Activated naive CD4-positive, alpha-beta T cell treated with anti-CD3 and anti-CD28 coated beads for 36 hours (primary cell): ENCODE data around the gene FGFR1OP2. TPM values are rescaled to one million over a fixed set of nuclear protein-coding genes. Genes with fewer than 3 reads are reported as not detected.
"Not testable (repeated sequence)": the region's sequence is repeated elsewhere in the genome, so short reads cannot be mapped to it uniquely, and the experiment has no call there.

ENCODE experiments used
- CTCF ChIA-PET: fragments of 350-600 bp; sonication (Branson Sonifier 250); formaldehyde crosslinking; loops from one replicate; lab custom pipeline; 2021; ENCODE audit warnings: antibody characterized with exemption; lab: Charles Lee
- DNase-seq: peaks from one replicate; pipeline ENCODE4 v3.0.0-alpha.2; 2020
- H3K27ac Mint-ChIP-seq: one replicate; pipeline ENCODE4 v1.8.0; 2021; ENCODE audit warnings: mild to moderate bottlenecking, mixed read lengths
- H3K27me3 Mint-ChIP-seq: one replicate; pipeline ENCODE4 v1.8.0; 2021; ENCODE audit warnings: low read depth, mixed read lengths
- H3K36me3 Mint-ChIP-seq: one replicate; pipeline ENCODE4 v1.8.0; 2021; ENCODE audit warnings: low read depth, mixed read lengths
- H3K4me1 Mint-ChIP-seq: one replicate; pipeline ENCODE4 v1.8.0; 2021; ENCODE audit warnings: low read depth, mixed read lengths
- H3K4me3 Mint-ChIP-seq: one replicate; pipeline ENCODE4 v1.8.0; 2021; ENCODE audit warnings: mild to moderate bottlenecking, moderate library complexity, mixed read lengths
- H3K9me3 Mint-ChIP-seq: one replicate; pipeline ENCODE4 v1.8.0; 2021; ENCODE audit warnings: mixed read lengths
- intact Hi-C: fragments of 100-400 bp; cut with micrococcal nuclease; formaldehyde crosslinking; loops from one replicate; pipeline ENCODE4 v1.15.1; 2023
- total RNA-seq, 2 experiments: library from RNA; stranded (reverse); gene quantifications; one replicate each; pipeline ENCODE4 v1.2.3, GENCODE V29; 2021

The FGFR1OP2 gene
- total RNA-seq, 2 experiments from 2014 or later = 37.0 to 38.4 TPM

GRCh38 chr12:26954027-26954426, 15.8 kb downstream of the FGFR1OP2 start:
- no peak for DNase-seq
- no peak overlapping the region for H3K27ac Mint-ChIP-seq
- peaks cover 38% of the 10 kb centered on the region for H3K4me1 Mint-ChIP-seq
- no peaks in the 10 kb centered on the region for H3K9me3 Mint-ChIP-seq
- intact Hi-C loops = no loop called here
- H3K4me3 Mint-ChIP-seq = no peak overlapping the region
- CTCF ChIA-PET = no interaction called here
- peaks cover 22% of the 10 kb centered on the region for H3K36me3 Mint-ChIP-seq
- H3K27me3 Mint-ChIP-seq = no peaks in the 10 kb centered on the region

GRCh38 chr12:26961391-26961790, 23.1 kb downstream of the FGFR1OP2 start:
- H3K36me3 Mint-ChIP-seq = peaks cover 22% of the 10 kb centered on the region
- DNase-seq, H3K9me3 Mint-ChIP-seq, intact Hi-C loops, CTCF ChIA-PET, H3K4me1 Mint-ChIP-seq, H3K4me3 Mint-ChIP-seq, H3K27ac Mint-ChIP-seq, H3K27me3 Mint-ChIP-seq: not testable (repeated sequence)

GRCh38 chr12:26961803-26962202, 23.5 kb downstream of the FGFR1OP2 start:
- H3K4me3 Mint-ChIP-seq = no peak overlapping the region
- H3K27ac Mint-ChIP-seq = no peak overlapping the region
- DNase-seq = no peak
- no peaks in the 10 kb centered on the region for H3K4me1 Mint-ChIP-seq
- peaks cover 19% of the 10 kb centered on the region for H3K36me3 Mint-ChIP-seq
- intact Hi-C loops = no loop called here
- CTCF ChIA-PET = no interaction called here
- no peaks in the 10 kb centered on the region for H3K9me3 Mint-ChIP-seq
- H3K27me3 Mint-ChIP-seq = no peaks in the 10 kb centered on the region

- H3K36me3 Mint-ChIP-seq = peaks cover 18% of the 10 kb centered on the region
- DNase-seq = no peak
- no peaks in the 10 kb centered on the region for H3K27me3 Mint-ChIP-seq
- intact Hi-C loops = no loop called here
- CTCF ChIA-PET = no interaction called here
- H3K9me3 Mint-ChIP-seq = no peaks in the 10 kb centered on the region
- H3K27ac Mint-ChIP-seq = no peak overlapping the region
- H3K4me3 Mint-ChIP-seq = no peak overlapping the region
- H3K4me1 Mint-ChIP-seq = no peaks in the 10 kb centered on the region
Measured at GRCh38 chr12:26963413-26963812, 25.1 kb downstream of the FGFR1OP2 start.

GRCh38 chr12:26966842-26967241, 28.6 kb downstream of the FGFR1OP2 start:
- no peaks in the 10 kb centered on the region for H3K9me3 Mint-ChIP-seq
- intact Hi-C loops = no loop called here
- peaks cover 25% of the 10 kb centered on the region for H3K36me3 Mint-ChIP-seq
- CTCF ChIA-PET = no interaction called here
- DNase-seq = no peak
- H3K27ac Mint-ChIP-seq = no peak overlapping the region
- peaks cover 6% of the 10 kb centered on the region for H3K4me1 Mint-ChIP-seq
- no peak overlapping the region for H3K4me3 Mint-ChIP-seq
- H3K27me3 Mint-ChIP-seq = no peaks in the 10 kb centered on the region

- Mint-ChIP-seq H3K27me3 (no peaks in the 10 kb centered on the region), H3K36me3 (peaks cover 27% of the 10 kb centered on the region), H3K4me1 (peaks cover 9% of the 10 kb centered on the region), H3K27ac (no peak overlapping the region), H3K4me3 (no peak overlapping the region), H3K9me3 (no peaks in the 10 kb centered on the region)
- intact Hi-C loops = no loop called here
- DNase-seq = no peak
- CTCF ChIA-PET = interaction anchor here (1.5 kb wide), 1 partner anchor 46 kb away, joined by 3 read pairs; no protein-coding TSS in a partner anchor
Measured at GRCh38 chr12:26970136-26970535, 31.9 kb downstream of the FGFR1OP2 start.

GRCh38 chr12:26971963-26972362, 33.7 kb downstream of the FGFR1OP2 start:
- H3K4me3 Mint-ChIP-seq = no peak overlapping the region
- CTCF ChIA-PET = interaction anchor here (0.7 to 1.6 kb wide), 4 partner anchors 10 to 334 kb away, joined by 3 to 11 read pairs (median 5); partner anchors contain the start of gene TM7SF3
- H3K27ac Mint-ChIP-seq = no peak overlapping the region
- H3K27me3 Mint-ChIP-seq = no peaks in the 10 kb centered on the region
- peak; percentile 92 for DNase-seq
- no peaks in the 10 kb centered on the region for H3K9me3 Mint-ChIP-seq
- peaks cover 25% of the 10 kb centered on the region for H3K36me3 Mint-ChIP-seq
- intact Hi-C loops = loop anchor here (1.0 kb wide), 7 partner anchors 34 to 359 kb away; partner anchors contain the start of genes FGFR1OP2, ITPR2, STK38L and TM7SF3
- H3K4me1 Mint-ChIP-seq = peaks cover 9% of the 10 kb centered on the region

GRCh38 chr12:26976687-26977086, 38.4 kb downstream of the FGFR1OP2 start:
- intact Hi-C loops = no loop called here
- peaks cover 4% of the 10 kb centered on the region for H3K4me1 Mint-ChIP-seq
- no peak overlapping the region for H3K27ac Mint-ChIP-seq
- H3K9me3 Mint-ChIP-seq = no peaks in the 10 kb centered on the region
- peaks cover 16% of the 10 kb centered on the region for H3K36me3 Mint-ChIP-seq
- CTCF ChIA-PET = interaction anchor here (1.6 kb wide), 1 partner anchor 20 kb away, joined by 4 read pairs; no protein-coding TSS in a partner anchor
- no peaks in the 10 kb centered on the region for H3K27me3 Mint-ChIP-seq
- no peak for DNase-seq
- H3K4me3 Mint-ChIP-seq = no peak overlapping the region

GRCh38 chr12:26978801-26979200, 40.5 kb downstream of the FGFR1OP2 start:
- intact Hi-C loops = no loop called here
- Mint-ChIP-seq H3K27ac (no peak overlapping the region), H3K36me3 (peaks cover 24% of the 10 kb centered on the region), H3K4me1 (no peaks in the 10 kb centered on the region), H3K9me3 (no peaks in the 10 kb centered on the region), H3K27me3 (no peaks in the 10 kb centered on the region), H3K4me3 (no peak overlapping the region)
- CTCF ChIA-PET = interaction anchor here (0.6 to 1.2 kb wide), 3 partner anchors 36 to 882 kb away, joined by 3 to 5 read pairs (median 3); partner anchors contain the start of gene TM7SF3
- DNase-seq = no peak

- H3K4me1 Mint-ChIP-seq = no peaks in the 10 kb centered on the region
- H3K4me3 Mint-ChIP-seq = no peak overlapping the region
- H3K9me3 Mint-ChIP-seq = no peaks in the 10 kb centered on the region
- DNase-seq = no peak
- peaks cover 21% of the 10 kb centered on the region for H3K36me3 Mint-ChIP-seq
- H3K27me3 Mint-ChIP-seq = no peaks in the 10 kb centered on the region
- H3K27ac Mint-ChIP-seq = no peak overlapping the region
- CTCF ChIA-PET = no interaction called here
- intact Hi-C loops = no loop called here
Measured at GRCh38 chr12:26979733-26980132, 41.5 kb downstream of the FGFR1OP2 start.

GRCh38 chr12:26982866-26983265, 44.6 kb downstream of the FGFR1OP2 start:
- no peak overlapping the region for H3K27ac Mint-ChIP-seq
- H3K9me3 Mint-ChIP-seq = no peaks in the 10 kb centered on the region
- peaks cover 36% of the 10 kb centered on the region for H3K36me3 Mint-ChIP-seq
- H3K27me3 Mint-ChIP-seq = no peaks in the 10 kb centered on the region
- no peak overlapping the region for H3K4me3 Mint-ChIP-seq
- no peaks in the 10 kb centered on the region for H3K4me1 Mint-ChIP-seq
- intact Hi-C loops = no loop called here
- DNase-seq = no peak
- CTCF ChIA-PET = interaction anchor here (0.6 kb wide), 1 partner anchor 33 kb away, joined by 9 read pairs; no protein-coding TSS in a partner anchor

GRCh38 chr12:26987634-26988424, 49.6 kb downstream of the FGFR1OP2 start:
- H3K27ac Mint-ChIP-seq = no peak overlapping the region
- CTCF ChIA-PET = interaction anchor here (0.7 kb wide), 1 partner anchor 19 kb away, joined by 3 read pairs; no protein-coding TSS in a partner anchor
- no peaks in the 10 kb centered on the region for H3K4me1 Mint-ChIP-seq
- no peaks in the 10 kb centered on the region for H3K9me3 Mint-ChIP-seq
- H3K4me3 Mint-ChIP-seq = no peak overlapping the region
- no peak for DNase-seq
- no peaks in the 10 kb centered on the region for H3K27me3 Mint-ChIP-seq
- intact Hi-C loops = no loop called here
- H3K36me3 Mint-ChIP-seq = peaks cover 31% of the 10 kb centered on the region
